ENCODE data around the gene CLRN3.

CLRN3 gene

DNA sequence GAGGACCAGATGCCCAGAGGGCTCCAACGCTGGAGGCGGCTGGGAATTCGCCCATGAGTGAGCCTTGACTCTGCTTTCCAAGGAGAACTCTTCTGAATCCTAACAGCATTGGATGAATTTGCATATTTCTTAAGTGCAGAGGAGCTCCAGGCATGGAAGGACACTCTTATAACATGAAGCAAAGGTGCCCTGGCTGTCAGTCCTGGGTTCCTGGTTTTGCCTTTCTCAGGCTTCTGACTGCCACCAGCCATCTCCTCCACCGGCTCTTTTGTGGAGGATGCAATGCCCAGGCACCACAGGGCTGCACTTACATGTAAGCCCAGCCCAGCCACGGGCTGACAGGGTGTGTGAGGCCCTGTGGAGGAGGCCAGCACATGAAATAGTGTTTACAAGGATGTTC, 8.2 kb downstream of the CLRN3 start:
- TF ChIP-seq, protein P1, sequence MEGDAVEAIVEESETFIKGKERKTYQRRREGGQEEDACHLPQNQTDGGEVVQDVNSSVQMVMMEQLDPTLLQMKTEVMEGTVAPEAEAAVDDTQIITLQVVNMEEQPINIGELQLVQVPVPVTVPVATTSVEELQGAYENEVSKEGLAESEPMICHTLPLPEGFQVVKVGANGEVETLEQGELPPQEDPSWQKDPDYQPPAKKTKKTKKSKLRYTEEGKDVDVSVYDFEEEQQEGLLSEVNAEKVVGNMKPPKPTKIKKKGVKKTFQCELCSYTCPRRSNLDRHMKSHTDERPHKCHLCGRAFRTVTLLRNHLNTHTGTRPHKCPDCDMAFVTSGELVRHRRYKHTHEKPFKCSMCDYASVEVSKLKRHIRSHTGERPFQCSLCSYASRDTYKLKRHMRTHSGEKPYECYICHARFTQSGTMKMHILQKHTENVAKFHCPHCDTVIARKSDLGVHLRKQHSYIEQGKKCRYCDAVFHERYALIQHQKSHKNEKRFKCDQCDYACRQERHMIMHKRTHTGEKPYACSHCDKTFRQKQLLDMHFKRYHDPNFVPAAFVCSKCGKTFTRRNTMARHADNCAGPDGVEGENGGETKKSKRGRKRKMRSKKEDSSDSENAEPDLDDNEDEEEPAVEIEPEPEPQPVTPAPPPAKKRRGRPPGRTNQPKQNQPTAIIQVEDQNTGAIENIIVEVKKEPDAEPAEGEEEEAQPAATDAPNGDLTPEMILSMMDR (IDR thresholded peaks at IDR 0.05; ENCODE audit: poor library complexity, severe bottlenecking): no peak
- ATAC-seq (ENCODE audit: low read depth) (no peak), DNase-seq (ENCODE audit: low spot score) (no peak)
- peaks cover 3% of the 10 kb centered on the region for H3K4me1 ChIP-seq (ENCODE audit: insufficient read depth, poor library complexity, severe bottlenecking)
- H3K9me3 ChIP-seq (ENCODE audit: severe bottlenecking): no peaks in the 10 kb centered on the region
- no peak overlapping the region for H3K27ac ChIP-seq (ENCODE audit: poor library complexity, severe bottlenecking)
- H3K4me3 ChIP-seq (ENCODE audit: severe bottlenecking): no peak overlapping the region
- no peaks in the 10 kb centered on the region for H3K36me3 ChIP-seq (ENCODE audit: low read depth)
- no peaks in the 10 kb centered on the region for H3K27me3 ChIP-seq (ENCODE audit: insufficient read depth, poor library complexity, severe bottlenecking)

DNA sequence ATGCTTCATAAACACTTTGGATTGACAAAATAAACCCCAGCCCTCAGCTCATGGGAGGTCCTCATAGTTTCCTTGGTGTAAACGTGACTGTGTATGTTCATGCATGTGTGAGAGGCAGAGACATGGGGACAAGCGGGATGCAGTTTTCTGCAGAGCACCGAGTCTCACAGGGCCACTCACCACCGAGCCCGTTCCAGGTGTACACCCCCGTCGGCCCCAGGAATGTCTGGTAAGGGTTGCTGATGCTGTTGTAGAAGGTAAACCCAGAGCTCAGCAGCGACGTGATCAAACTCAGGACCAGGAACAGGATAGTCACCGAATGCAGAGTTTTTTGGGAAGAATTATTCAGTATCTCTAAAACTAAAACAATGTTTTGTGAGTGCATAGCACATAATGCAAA, 9.2 kb downstream of the CLRN3 start:
- no peaks in the 10 kb centered on the region for H3K4me1 ChIP-seq (ENCODE audit: insufficient read depth, poor library complexity, severe bottlenecking)

DNA sequence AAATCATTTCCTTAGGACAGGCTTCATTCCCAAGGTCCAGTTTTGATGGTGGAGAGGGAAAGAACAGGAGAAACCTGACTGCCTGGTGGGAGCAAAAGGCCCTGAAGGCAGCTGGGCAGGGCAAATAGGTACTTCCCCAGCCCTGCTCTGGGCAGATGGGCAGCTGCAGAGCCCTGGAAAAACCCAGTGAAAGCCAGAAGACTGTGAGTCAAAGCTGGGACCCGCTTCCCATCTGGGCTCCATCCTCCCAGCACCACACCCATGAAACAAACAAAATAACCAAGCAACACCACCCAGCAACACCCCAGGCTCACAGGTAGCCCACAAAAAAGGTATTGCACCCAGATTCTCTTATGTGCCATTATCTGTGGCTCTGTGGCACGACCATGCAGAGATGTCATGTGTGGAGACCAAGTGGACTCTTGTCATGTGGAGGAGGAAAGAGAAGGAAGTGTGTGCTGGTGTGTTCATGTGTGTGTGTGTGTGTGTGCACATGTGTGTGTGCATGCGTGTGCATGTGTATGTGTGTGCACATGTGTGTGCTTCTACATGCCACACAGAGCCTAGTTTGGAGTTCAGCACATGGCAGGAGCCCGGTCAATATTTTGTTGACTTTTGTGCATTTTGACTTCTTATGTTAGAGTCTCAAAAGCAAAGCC, 9.8 kb downstream of the CLRN3 start:
- TF ChIP-seq, protein P1 (IDR thresholded peaks at IDR 0.05; ENCODE audit: poor library complexity, severe bottlenecking): no peak
- H3K27me3 ChIP-seq (ENCODE audit: insufficient read depth, poor library complexity, severe bottlenecking): no peaks in the 10 kb centered on the region
- H3K27ac ChIP-seq (ENCODE audit: poor library complexity, severe bottlenecking): no peak overlapping the region
- H3K4me1 ChIP-seq (ENCODE audit: insufficient read depth, poor library complexity, severe bottlenecking): no peaks in the 10 kb centered on the region
- H3K4me3 ChIP-seq (ENCODE audit: severe bottlenecking): no peak overlapping the region
- DNase-seq (ENCODE audit: low spot score) (no peak), ATAC-seq (ENCODE audit: low read depth) (no peak)
- no peaks in the 10 kb centered on the region for H3K9me3 ChIP-seq (ENCODE audit: severe bottlenecking)
- no peaks in the 10 kb centered on the region for H3K36me3 ChIP-seq (ENCODE audit: low read depth)

More for the DNA sequence above, 9.2 kb downstream of the CLRN3 start:
- TF ChIP-seq, protein P1 (IDR thresholded peaks at IDR 0.05; ENCODE audit: poor library complexity, severe bottlenecking): no peak
- Histone ChIP-seq H3K27ac (ENCODE audit: poor library complexity, severe bottlenecking) (no peak overlapping the region), H3K27me3 (ENCODE audit: insufficient read depth, poor library complexity, severe bottlenecking) (no peaks in the 10 kb centered on the region), H3K36me3 (ENCODE audit: low read depth) (no peaks in the 10 kb centered on the region), H3K4me3 (ENCODE audit: severe bottlenecking) (no peak overlapping the region), H3K9me3 (ENCODE audit: severe bottlenecking) (no peaks in the 10 kb centered on the region)
- no peak for ATAC-seq (ENCODE audit: low read depth)
- no peak for DNase-seq (ENCODE audit: low spot score)

DNA sequence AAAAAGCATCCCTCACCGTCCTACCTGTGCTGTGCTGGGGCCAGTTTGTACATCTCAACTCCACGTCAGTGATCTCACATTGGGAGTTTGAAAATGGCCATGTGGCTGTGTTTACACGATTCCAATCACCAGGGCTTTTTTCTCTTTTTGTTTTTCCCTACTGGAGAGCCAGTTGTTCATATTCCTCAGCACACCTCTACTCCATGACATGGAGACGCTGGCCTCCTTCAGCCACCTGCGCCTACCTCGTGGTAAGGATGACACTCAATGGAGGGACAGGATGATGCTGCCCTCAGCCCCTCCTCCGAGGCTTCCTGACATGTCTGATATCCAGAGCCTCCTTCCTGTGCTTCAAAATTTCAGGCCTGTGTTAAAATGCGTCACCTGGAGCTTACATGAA, 10.3 kb downstream of the CLRN3 start:
- H3K4me1 ChIP-seq (ENCODE audit: insufficient read depth, poor library complexity, severe bottlenecking): no peaks in the 10 kb centered on the region
- no peak for DNase-seq (ENCODE audit: low spot score)
- no peaks in the 10 kb centered on the region for H3K9me3 ChIP-seq (ENCODE audit: severe bottlenecking)
- TF ChIP-seq, protein P1 (IDR thresholded peaks at IDR 0.05; ENCODE audit: poor library complexity, severe bottlenecking): no peak
- no peaks in the 10 kb centered on the region for H3K27me3 ChIP-seq (ENCODE audit: insufficient read depth, poor library complexity, severe bottlenecking)
- ATAC-seq (ENCODE audit: low read depth): no peak
- H3K4me3 ChIP-seq (ENCODE audit: severe bottlenecking): no peak overlapping the region
- no peak overlapping the region for H3K27ac ChIP-seq (ENCODE audit: poor library complexity, severe bottlenecking)
- H3K36me3 ChIP-seq (ENCODE audit: low read depth): no peaks in the 10 kb centered on the region

DNA sequence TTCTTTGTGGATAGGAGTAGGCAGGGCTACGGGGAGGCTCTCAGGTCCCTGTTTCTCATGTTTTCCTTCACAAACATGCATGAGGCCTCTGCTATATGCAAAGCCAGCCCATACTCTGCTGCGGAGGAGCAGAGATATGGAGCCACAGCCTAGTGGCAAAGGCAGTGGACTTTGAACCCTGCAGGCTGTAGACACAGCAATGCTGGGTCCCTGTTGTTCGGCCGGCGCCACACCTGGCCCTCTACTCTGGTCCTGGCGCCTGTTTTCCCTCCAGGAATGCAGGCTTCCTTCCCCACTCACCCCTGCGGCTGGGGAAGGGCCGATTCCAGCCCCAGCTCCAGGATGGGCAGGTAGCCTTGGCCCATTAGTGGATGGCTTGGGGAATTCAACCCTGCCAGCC, 11.5 kb downstream of the CLRN3 start:
- Histone ChIP-seq H3K4me1 (ENCODE audit: insufficient read depth, poor library complexity, severe bottlenecking) (no peaks in the 10 kb centered on the region), H3K4me3 (ENCODE audit: severe bottlenecking) (no peak overlapping the region), H3K27me3 (ENCODE audit: insufficient read depth, poor library complexity, severe bottlenecking) (no peaks in the 10 kb centered on the region), H3K27ac (ENCODE audit: poor library complexity, severe bottlenecking) (no peak overlapping the region), H3K9me3 (ENCODE audit: severe bottlenecking) (no peaks in the 10 kb centered on the region), H3K36me3 (ENCODE audit: low read depth) (no peaks in the 10 kb centered on the region)
- no peak for ATAC-seq (ENCODE audit: low read depth)
- DNase-seq (ENCODE audit: low spot score): no peak
- TF ChIP-seq, protein P1 (IDR thresholded peaks at IDR 0.05; ENCODE audit: poor library complexity, severe bottlenecking): no peak

Data from RWPE2 (cell line).